GM06990 (cell line): Measurements from ENCODE around the gene EYS.

Experiments
- DNase-seq: peaks from one replicate; pipeline ENCODE4 v3.0.0-alpha.2; 2011; ENCODE audit not compliant: insufficient read length; ENCODE audit errors: extremely low read depth
- H3K27me3 ChIP-seq: replicated peaks from 2 replicates; pipeline ENCODE4 v1.6.0; 2011; ENCODE audit warnings: low read length; ENCODE audit not compliant: control insufficient read depth, insufficient read depth
- H3K36me3 ChIP-seq: 2 replicates; pipeline ENCODE4 v1.5.1; 2011; ENCODE audit warnings: low read length; ENCODE audit not compliant: control insufficient read depth, insufficient read depth
- H3K4me3 ChIP-seq: replicated peaks from 2 replicates; pipeline ENCODE4 v1.5.1; 2011; ENCODE audit warnings: low read depth, mild to moderate bottlenecking, control low read depth, low read length
- TF ChIP-seq, protein P1 (sequence below): IDR thresholded peaks from 2 replicates; pipeline ENCODE4 v1.5.1; 2011; ENCODE audit warnings: low read length, control low read depth, mild to moderate bottlenecking, inconsistent platforms; ENCODE audit not compliant: insufficient read depth, poor library complexity, severe bottlenecking

Gene EYS

DNA sequence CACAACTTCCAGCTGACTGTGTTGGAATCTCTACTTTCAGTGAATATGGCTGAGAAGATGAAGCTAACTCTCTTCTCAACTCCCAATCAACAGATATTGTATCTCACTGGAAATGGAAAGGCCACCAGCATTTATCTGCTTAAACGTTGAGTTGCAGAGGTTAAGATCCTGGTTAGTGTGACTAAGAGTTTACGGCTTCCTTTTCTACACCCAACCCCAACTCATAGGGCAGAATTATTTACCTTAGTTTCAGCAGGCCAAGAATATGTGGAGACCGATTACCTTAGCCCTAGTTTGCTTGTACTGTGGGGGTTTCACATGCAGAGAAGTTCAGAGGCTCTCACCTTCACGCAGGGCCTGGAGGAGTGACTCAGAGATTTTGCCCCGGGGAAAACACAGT, 1026.6 kb downstream of the EYS start:
- H3K36me3 ChIP-seq = no peaks in the 10 kb centered on the region
- no peaks in the 10 kb centered on the region for H3K27me3 ChIP-seq
- no peak for DNase-seq
- TF ChIP-seq, protein P1, sequence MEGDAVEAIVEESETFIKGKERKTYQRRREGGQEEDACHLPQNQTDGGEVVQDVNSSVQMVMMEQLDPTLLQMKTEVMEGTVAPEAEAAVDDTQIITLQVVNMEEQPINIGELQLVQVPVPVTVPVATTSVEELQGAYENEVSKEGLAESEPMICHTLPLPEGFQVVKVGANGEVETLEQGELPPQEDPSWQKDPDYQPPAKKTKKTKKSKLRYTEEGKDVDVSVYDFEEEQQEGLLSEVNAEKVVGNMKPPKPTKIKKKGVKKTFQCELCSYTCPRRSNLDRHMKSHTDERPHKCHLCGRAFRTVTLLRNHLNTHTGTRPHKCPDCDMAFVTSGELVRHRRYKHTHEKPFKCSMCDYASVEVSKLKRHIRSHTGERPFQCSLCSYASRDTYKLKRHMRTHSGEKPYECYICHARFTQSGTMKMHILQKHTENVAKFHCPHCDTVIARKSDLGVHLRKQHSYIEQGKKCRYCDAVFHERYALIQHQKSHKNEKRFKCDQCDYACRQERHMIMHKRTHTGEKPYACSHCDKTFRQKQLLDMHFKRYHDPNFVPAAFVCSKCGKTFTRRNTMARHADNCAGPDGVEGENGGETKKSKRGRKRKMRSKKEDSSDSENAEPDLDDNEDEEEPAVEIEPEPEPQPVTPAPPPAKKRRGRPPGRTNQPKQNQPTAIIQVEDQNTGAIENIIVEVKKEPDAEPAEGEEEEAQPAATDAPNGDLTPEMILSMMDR = no peak
- H3K4me3 ChIP-seq = no peak overlapping the region

GRCh38 chr6:64679416-64679815, 1027.6 kb downstream of the EYS start:
- Histone ChIP-seq H3K27me3 (no peaks in the 10 kb centered on the region), H3K4me3 (no peak overlapping the region), H3K36me3 (no peaks in the 10 kb centered on the region)
- no peak for DNase-seq
- TF ChIP-seq, protein P1 = no peak

- no peak overlapping the region for H3K4me3 ChIP-seq
- TF ChIP-seq, protein P1 = no peak
- no peaks in the 10 kb centered on the region for H3K27me3 ChIP-seq
- no peaks in the 10 kb centered on the region for H3K36me3 ChIP-seq
- DNase-seq = no peak
These were observed 1034.4 kb downstream of the EYS start for GRCh38 chr6:64672651-64673050.

- no peaks in the 10 kb centered on the region for H3K27me3 ChIP-seq
- no peaks in the 10 kb centered on the region for H3K36me3 ChIP-seq
- no peak for DNase-seq
- H3K4me3 ChIP-seq = no peak overlapping the region
- TF ChIP-seq, protein P1 = no peak
These were observed 1034.9 kb downstream of the EYS start for GRCh38 chr6:64672131-64672530.

GRCh38 chr6:64665137-64665536, 1041.9 kb downstream of the EYS start:
- Histone ChIP-seq H3K4me3 (no peak overlapping the region), H3K27me3 (no peaks in the 10 kb centered on the region), H3K36me3 (no peaks in the 10 kb centered on the region)
- TF ChIP-seq, protein P1 = no peak
- no peak for DNase-seq

DNA sequence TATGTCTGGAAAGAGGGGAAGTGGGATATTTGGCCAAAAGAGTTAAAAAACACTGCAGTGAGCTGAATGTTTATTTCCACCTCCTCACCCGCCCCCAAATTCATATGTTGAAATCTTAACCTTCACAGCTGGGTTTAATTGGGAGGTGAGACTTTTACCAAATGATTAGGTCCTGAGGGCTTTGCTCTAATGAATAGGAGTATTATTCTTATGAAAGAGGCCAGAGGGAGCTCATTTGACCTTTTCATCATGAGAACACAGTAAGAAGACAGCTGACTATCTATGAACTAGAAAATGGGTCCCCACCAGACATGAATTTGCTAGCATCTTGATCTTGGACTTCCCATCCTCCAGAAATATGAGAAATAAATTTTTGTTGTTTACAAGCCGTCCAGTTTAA, 1042.5 kb downstream of the EYS start:
- no peak for DNase-seq
- no peak overlapping the region for H3K4me3 ChIP-seq
- no peaks in the 10 kb centered on the region for H3K36me3 ChIP-seq
- TF ChIP-seq, protein P1 = no peak
- H3K27me3 ChIP-seq = no peaks in the 10 kb centered on the region
